ENCODE results near the gene SULT1E1.

- TF ChIP-seq ATF1 (CRISPR knock-in tag; IDR thresholded peaks at IDR 0.05) (no peak), ZNF232 (CRISPR knock-in tag; IDR thresholded peaks at IDR 0.05) (no peak), JUN (CRISPR knock-in tag; IDR thresholded peaks at IDR 0.05) (no peak), HMGXB4 (CRISPR knock-in tag; IDR thresholded peaks at IDR 0.05) (no peak), SP1 (CRISPR knock-in tag; conservative IDR thresholded peaks at IDR 0.05) (no peak), ELF4 (CRISPR knock-in tag; IDR thresholded peaks at IDR 0.05; ENCODE audit: low read depth) (no peak), TP53 (CRISPR knock-in tag; IDR thresholded peaks at IDR 0.05) (no peak), ZNF423 (CRISPR knock-in tag; IDR thresholded peaks at IDR 0.05) (no peak), E2F1 (CRISPR knock-in tag; IDR thresholded peaks at IDR 0.05) (no peak), NR1H2 (CRISPR knock-in tag; IDR thresholded peaks at IDR 0.05) (no peak), ESRRA (CRISPR knock-in tag; IDR thresholded peaks at IDR 0.05; ENCODE audit: borderline replicate concordance) (no peak)
- TF ChIP-seq, protein P1, sequence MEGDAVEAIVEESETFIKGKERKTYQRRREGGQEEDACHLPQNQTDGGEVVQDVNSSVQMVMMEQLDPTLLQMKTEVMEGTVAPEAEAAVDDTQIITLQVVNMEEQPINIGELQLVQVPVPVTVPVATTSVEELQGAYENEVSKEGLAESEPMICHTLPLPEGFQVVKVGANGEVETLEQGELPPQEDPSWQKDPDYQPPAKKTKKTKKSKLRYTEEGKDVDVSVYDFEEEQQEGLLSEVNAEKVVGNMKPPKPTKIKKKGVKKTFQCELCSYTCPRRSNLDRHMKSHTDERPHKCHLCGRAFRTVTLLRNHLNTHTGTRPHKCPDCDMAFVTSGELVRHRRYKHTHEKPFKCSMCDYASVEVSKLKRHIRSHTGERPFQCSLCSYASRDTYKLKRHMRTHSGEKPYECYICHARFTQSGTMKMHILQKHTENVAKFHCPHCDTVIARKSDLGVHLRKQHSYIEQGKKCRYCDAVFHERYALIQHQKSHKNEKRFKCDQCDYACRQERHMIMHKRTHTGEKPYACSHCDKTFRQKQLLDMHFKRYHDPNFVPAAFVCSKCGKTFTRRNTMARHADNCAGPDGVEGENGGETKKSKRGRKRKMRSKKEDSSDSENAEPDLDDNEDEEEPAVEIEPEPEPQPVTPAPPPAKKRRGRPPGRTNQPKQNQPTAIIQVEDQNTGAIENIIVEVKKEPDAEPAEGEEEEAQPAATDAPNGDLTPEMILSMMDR (IDR thresholded peaks at IDR 0.05), result no peak
- TF ChIP-seq, protein P2, sequence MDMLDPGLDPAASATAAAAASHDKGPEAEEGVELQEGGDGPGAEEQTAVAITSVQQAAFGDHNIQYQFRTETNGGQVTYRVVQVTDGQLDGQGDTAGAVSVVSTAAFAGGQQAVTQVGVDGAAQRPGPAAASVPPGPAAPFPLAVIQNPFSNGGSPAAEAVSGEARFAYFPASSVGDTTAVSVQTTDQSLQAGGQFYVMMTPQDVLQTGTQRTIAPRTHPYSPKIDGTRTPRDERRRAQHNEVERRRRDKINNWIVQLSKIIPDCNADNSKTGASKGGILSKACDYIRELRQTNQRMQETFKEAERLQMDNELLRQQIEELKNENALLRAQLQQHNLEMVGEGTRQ (CRISPR knock-in tag; IDR thresholded peaks at IDR 0.05), result no peak
Observed at GRCh38 chr4:69822198-69822597, 37.7 kb downstream of the SULT1E1 start.
